ENCODE data around the gene ERRFI1.

- TF ChIP-seq CTCF (IDR thresholded peaks at IDR 0.05 in 8 of 11, conservative IDR thresholded peaks at IDR 0.05 in 3 of 11) (no peak), POLR2A (IDR thresholded peaks at IDR 0.05) (no peak)
These were observed 61.6 kb downstream of the ERRFI1 start for GRCh38 chr1:7964476-7964875.

Measured in spleen (tissue), 7 donors.